Natural killer cell (primary cell): Measurements from ENCODE around the gene ABHD2. TPM values are rescaled to one million over a fixed set of nuclear protein-coding genes. Genes with fewer than 3 reads are reported as not detected.
A peak's percentile ranks its signal among the peaks of the same experiment; 100 is the strongest.

Experiments
- ATAC-seq, 3 donors: fragments of 150-1000 bp in 2 of 3; fragments of 200-7000 bp in 1 of 3; cut with Tn5 transposase; 1 replicate in 1 of 3; 2 replicates in 2 of 3; pipeline ENCODE4 v1.10.0; 2021; ENCODE audit warnings: mild to moderate bottlenecking in 2 of 3, moderate library complexity in 2 of 3
- DNase-seq, 2 donors: peaks; one replicate each; pipeline versions ENCODE4 v3.0.0 to v3.0.0-alpha.2; 2013 to 2021; ENCODE audit warnings: mixed read lengths in 1 of 2
- H3K27ac ChIP-seq: one replicate; pipeline ENCODE4 v1.5.1; 2013; ENCODE audit warnings: mild to moderate bottlenecking, low read length
- H3K27me3 ChIP-seq: one replicate; pipeline ENCODE4 v1.6.1; 2013; ENCODE audit warnings: low read length; ENCODE audit not compliant: control insufficient read depth, insufficient read depth
- H3K36me3 ChIP-seq: one replicate; pipeline ENCODE4 v1.6.1; 2013; ENCODE audit warnings: low read length; ENCODE audit not compliant: control insufficient read depth, insufficient read depth
- H3K4me1 ChIP-seq: one replicate; pipeline ENCODE4 v1.6.1; 2013; ENCODE audit warnings: low read length; ENCODE audit not compliant: control insufficient read depth, insufficient read depth
- H3K4me3 ChIP-seq: one replicate; pipeline ENCODE4 v1.5.1; 2013; ENCODE audit warnings: low read length
- H3K9me3 ChIP-seq: one replicate; pipeline ENCODE4 v1.6.1; 2013; ENCODE audit warnings: low read length; ENCODE audit not compliant: control insufficient read depth, insufficient read depth
- H3K27ac Mint-ChIP-seq, 2 donors: one replicate each; pipeline ENCODE4 v1.8.0; 2022; ENCODE audit warnings: mild to moderate bottlenecking in 2 of 2, mixed read lengths in 2 of 2, moderate library complexity in 1 of 2
- H3K27me3 Mint-ChIP-seq, 2 donors: one replicate each; pipeline ENCODE4 v1.8.0; 2022; ENCODE audit warnings: low read depth in 2 of 2, mixed read lengths in 2 of 2
- H3K36me3 Mint-ChIP-seq: one replicate; pipeline ENCODE4 v1.8.0; 2022; ENCODE audit warnings: mixed read lengths
- H3K4me1 Mint-ChIP-seq, 2 donors: one replicate each; pipeline ENCODE4 v1.8.0; 2022; ENCODE audit warnings: mixed read lengths in 2 of 2
- H3K4me3 Mint-ChIP-seq: one replicate; pipeline ENCODE4 v1.8.0; 2022; ENCODE audit warnings: mild to moderate bottlenecking, moderate library complexity, mixed read lengths
- H3K9me3 Mint-ChIP-seq, 2 donors: one replicate each; pipeline ENCODE4 v1.8.0; 2022; ENCODE audit warnings: mixed read lengths in 2 of 2
- CTCF ChIP-seq: fragments of 200-600 bp; IDR thresholded peaks from one replicate; pipeline ENCODE4 v1.8.0; 2022; ENCODE audit warnings: antibody characterized with exemption
- WGBS: methylation state at CpG from one replicate; pipeline ENCODE4 v1.1.7; 2013; ENCODE audit warnings: missing lambda C conversion rate; ENCODE audit not compliant: insufficient coverage; 5-methylcytosine and 5-hydroxymethylcytosine counted together
- intact Hi-C: fragments of 100-400 bp; cut with micrococcal nuclease; formaldehyde crosslinking; loops from one replicate; pipeline ENCODE4 v1.14.2; 2022
- total RNA-seq, 4 donors: library from RNA; stranded (reverse); fragments of 120-200 nt in 1 of 4; gene quantifications; one replicate each; pipeline versions ENCODE4 v1.2.3 to v1.2.4, GENCODE V29; 2013 to 2022

Gene ABHD2
- total RNA-seq, 3 donors from 2014 or later (not counting 1 experiment from before 2014, with no cell fraction given) = 187 to 236 (median 191) TPM

DNA sequence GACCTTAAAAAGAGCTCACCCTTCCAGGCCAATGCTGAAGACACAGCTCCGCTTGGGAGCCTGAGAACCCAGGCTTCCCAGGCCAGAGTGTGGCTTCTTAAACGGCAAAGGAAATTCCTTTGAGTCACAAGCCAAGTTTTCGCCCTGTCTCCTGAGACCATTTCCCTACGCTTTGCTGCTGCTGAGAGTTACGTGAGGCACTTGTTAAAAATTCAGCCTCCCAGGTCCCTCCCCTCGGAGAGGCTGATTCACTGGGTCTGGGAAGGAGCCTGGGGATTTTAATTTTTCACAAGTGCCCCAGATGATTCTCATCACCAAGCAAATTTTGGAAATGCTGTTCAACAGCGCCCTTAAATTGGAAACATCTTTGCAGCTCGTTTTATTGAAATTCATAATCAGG, 107.6 kb downstream of the ABHD2 start:
- no peaks in the 10 kb centered on the region for H3K27me3 Mint-ChIP-seq
- peaks cover 36% of the 10 kb centered on the region for H3K36me3 Mint-ChIP-seq
- no peak overlapping the region for H3K27ac ChIP-seq
- H3K4me1 ChIP-seq = no peaks in the 10 kb centered on the region
- DNase-seq (no peak), ATAC-seq (no peak)
- TF ChIP-seq CTCF = no peak
- peaks cover 0 to 9% of the 10 kb centered on the region in 2 donors for H3K4me1 Mint-ChIP-seq
- no peaks in the 10 kb centered on the region for H3K9me3 ChIP-seq
- H3K36me3 ChIP-seq = peaks cover 63% of the 10 kb centered on the region
- peak overlapping the region in 1 of 2 donors; percentile 44 for H3K27ac Mint-ChIP-seq
- no peak overlapping the region for H3K4me3 Mint-ChIP-seq
- H3K9me3 Mint-ChIP-seq = no peaks in the 10 kb centered on the region
- H3K27me3 ChIP-seq = no peaks in the 10 kb centered on the region
- intact Hi-C loops = no loop called here
- WGBS = 84% methylated on average over 8 of the region's 8 CpGs
- H3K4me3 ChIP-seq = no peak overlapping the region

DNA sequence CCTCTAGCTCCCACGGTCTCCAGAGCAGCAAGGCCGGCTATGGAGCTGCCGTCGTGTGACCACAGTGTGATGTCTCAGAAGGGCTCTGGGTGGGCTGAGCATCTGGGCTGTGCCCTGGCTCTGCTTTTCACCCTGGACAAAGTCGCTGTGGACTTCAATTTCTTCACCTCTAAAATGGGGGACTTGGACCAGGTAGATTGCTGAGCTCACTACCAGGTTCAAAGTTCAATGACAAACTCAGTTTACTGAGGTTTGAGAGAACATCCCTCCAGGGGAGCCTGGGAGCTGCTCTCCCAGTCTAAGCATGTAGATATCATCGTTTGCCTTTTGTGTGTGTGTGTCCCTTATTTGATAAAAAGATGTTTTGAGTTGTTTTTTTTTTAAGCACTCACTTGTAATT, 108.0 kb downstream of the ABHD2 start:
- H3K9me3 Mint-ChIP-seq = no peaks in the 10 kb centered on the region
- no peak for ATAC-seq
- H3K4me1 Mint-ChIP-seq = peaks cover 0 to 11% of the 10 kb centered on the region in 2 donors
- no peaks in the 10 kb centered on the region for H3K4me1 ChIP-seq
- DNase-seq = no peak
- 90% methylated on average over 5 of the region's 6 CpGs for WGBS
- intact Hi-C loops = no loop called here
- no peak overlapping the region for H3K4me3 ChIP-seq
- peaks cover 32% of the 10 kb centered on the region for H3K36me3 Mint-ChIP-seq
- no peaks in the 10 kb centered on the region for H3K27me3 ChIP-seq
- no peak overlapping the region for H3K27ac ChIP-seq
- H3K36me3 ChIP-seq = peaks cover 59% of the 10 kb centered on the region
- peak overlapping the region in 1 of 2 donors; percentile 20 for H3K27ac Mint-ChIP-seq
- no peaks in the 10 kb centered on the region for H3K27me3 Mint-ChIP-seq
- no peak for TF ChIP-seq CTCF
- no peak overlapping the region for H3K4me3 Mint-ChIP-seq
- H3K9me3 ChIP-seq = no peaks in the 10 kb centered on the region

DNA sequence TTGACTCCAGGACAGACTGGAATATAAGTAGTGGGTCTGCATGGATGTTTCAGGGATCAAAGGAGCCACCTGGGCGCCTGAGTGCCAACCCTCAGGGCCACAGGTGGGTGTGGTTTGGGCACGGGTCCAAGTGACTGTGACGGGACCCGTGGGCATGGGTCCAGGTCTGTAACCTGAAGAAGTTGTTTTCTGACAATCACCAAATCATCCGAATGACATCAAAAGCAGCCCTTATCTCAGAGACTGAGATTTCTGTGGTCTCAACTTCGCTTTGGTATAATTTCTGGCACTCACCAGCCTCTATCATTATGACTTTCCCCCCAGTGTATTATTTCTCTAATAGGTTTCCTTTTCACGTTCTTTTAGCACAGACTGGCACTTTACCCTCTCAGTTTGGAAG, 108.7 kb downstream of the ABHD2 start:
- H3K27ac Mint-ChIP-seq = peak overlapping the region in 1 of 2 donors; percentile 73
- Histone ChIP-seq H3K27me3 (no peaks in the 10 kb centered on the region), H3K9me3 (no peaks in the 10 kb centered on the region), H3K36me3 (peaks cover 55% of the 10 kb centered on the region), H3K4me1 (no peaks in the 10 kb centered on the region), H3K27ac (no peak overlapping the region), H3K4me3 (no peak overlapping the region)
- peaks cover 25% of the 10 kb centered on the region for H3K36me3 Mint-ChIP-seq
- H3K4me1 Mint-ChIP-seq = peaks cover 0 to 13% of the 10 kb centered on the region in 2 donors
- ATAC-seq (no peak), DNase-seq (no peak)
- no peak for TF ChIP-seq CTCF
- no peaks in the 10 kb centered on the region for H3K27me3 Mint-ChIP-seq
- 63% methylated on average over 7 of the region's 7 CpGs for WGBS
- H3K9me3 Mint-ChIP-seq = no peaks in the 10 kb centered on the region
- intact Hi-C loops = no loop called here
- no peak overlapping the region for H3K4me3 Mint-ChIP-seq

DNA sequence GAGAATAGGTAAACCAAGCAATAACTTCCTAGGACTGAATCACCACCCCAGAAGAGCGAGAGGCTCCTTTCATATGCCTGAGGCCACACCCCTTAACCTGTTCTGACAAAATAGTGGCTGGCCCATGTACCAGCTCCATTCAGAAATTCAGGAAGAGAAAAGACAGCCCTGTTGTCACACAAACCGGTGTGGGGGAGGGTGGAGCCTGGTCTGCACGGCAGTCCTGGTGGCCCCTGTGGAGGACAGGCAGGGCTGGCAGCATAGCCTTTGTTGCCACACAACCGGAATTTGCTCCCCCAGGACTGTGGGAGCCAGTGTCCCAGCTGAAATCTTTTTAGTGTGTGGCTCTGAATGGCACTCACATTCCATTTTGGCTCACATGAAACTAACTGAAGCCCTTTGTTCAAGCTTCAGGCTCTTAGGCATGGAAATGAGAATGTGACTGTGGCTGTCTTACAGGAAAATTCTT, 109.3 kb downstream of the ABHD2 start:
- H3K27me3 Mint-ChIP-seq = no peaks in the 10 kb centered on the region
- 82% methylated on average over 4 of the region's 4 CpGs for WGBS
- peaks cover 0 to 10% of the 10 kb centered on the region in 2 donors for H3K4me1 Mint-ChIP-seq
- ATAC-seq (no peak), DNase-seq (no peak)
- Histone ChIP-seq H3K9me3 (no peaks in the 10 kb centered on the region), H3K4me3 (no peak overlapping the region), H3K36me3 (peaks cover 54% of the 10 kb centered on the region), H3K27ac (no peak overlapping the region), H3K27me3 (no peaks in the 10 kb centered on the region), H3K4me1 (no peaks in the 10 kb centered on the region)
- no peak overlapping the region for H3K4me3 Mint-ChIP-seq
- peaks cover 19% of the 10 kb centered on the region for H3K36me3 Mint-ChIP-seq
- TF ChIP-seq CTCF = no peak
- peak overlapping the region in 1 of 2 donors; percentile 73 for H3K27ac Mint-ChIP-seq
- H3K9me3 Mint-ChIP-seq = no peaks in the 10 kb centered on the region
- intact Hi-C loops = no loop called here
